OCI-LY7 (cell line): Measurements from ENCODE around the gene CYP26A1. TPM values are rescaled to one million over a fixed set of nuclear protein-coding genes. Genes with fewer than 3 reads are reported as not detected.

ENCODE experiments used
- BruUV-seq: library from RNA; stranded (reverse); fragments of 400-500 nt; replicated peaks from 2 replicates; lab custom pipeline; 2021; lab: Mats Ljungman, UMichigan
- CTCF ChIA-PET: fragments of 300-600 bp; sonication (Branson Sonifier 250); formaldehyde crosslinking; loops from one replicate; lab custom pipeline; 2022; ENCODE audit warnings: antibody characterized with exemption; ENCODE audit not compliant: unreplicated experiment; lab: Charles Lee
- POLR2A ChIA-PET: fragments of 300-600 bp; sonication (Branson Sonifier 250); formaldehyde crosslinking; loops from one replicate; lab custom pipeline; 2022; ENCODE audit warnings: antibody characterized with exemption; lab: Charles Lee
- DNase-seq: peaks from one replicate; pipeline ENCODE4 v3.0.0-alpha.2; 2015; ENCODE audit warnings: low spot score
- H2AFZ ChIP-seq: fragments of 200-600 bp; sonication (generic), shearing (Covaris generic); 2 replicates; pipeline ENCODE4 v1.6.1; 2014; ENCODE audit warnings: mild to moderate bottlenecking, antibody characterized with exemption, low read length, moderate library complexity
- H3K27ac ChIP-seq: fragments of 200-600 bp; sonication (generic); 2 replicates; pipeline ENCODE4 v1.5.1; 2014; ENCODE audit warnings: mixed run types, low read depth, mild to moderate bottlenecking, moderate library complexity, low read length, inconsistent platforms; ENCODE audit not compliant: poor library complexity, severe bottlenecking
- H3K36me3 ChIP-seq: fragments of 200-600 bp; sonication (generic); 2 replicates; pipeline ENCODE4 v1.6.1; 2014; ENCODE audit warnings: mild to moderate bottlenecking, antibody characterized with exemption, low read length, moderate library complexity, mixed read lengths; ENCODE audit not compliant: insufficient read depth
- H3K4me1 ChIP-seq: fragments of 200-600 bp; sonication (generic); 2 replicates; pipeline ENCODE4 v1.5.1; 2014; ENCODE audit warnings: mild to moderate bottlenecking, low read length; ENCODE audit not compliant: insufficient read depth, poor library complexity, severe bottlenecking
- H3K4me2 ChIP-seq: fragments of 200-600 bp; sonication (generic); 2 replicates; pipeline ENCODE4 v1.6.1; 2014; ENCODE audit warnings: mild to moderate bottlenecking, low read length
- H3K4me3 ChIP-seq: fragments of 200-600 bp; sonication (generic); 2 replicates; pipeline ENCODE4 v1.5.1; 2014; ENCODE audit warnings: mild to moderate bottlenecking, low read depth, low read length; ENCODE audit not compliant: poor library complexity, severe bottlenecking
- H3K79me2 ChIP-seq: fragments of 200-600 bp; sonication (generic); 2 replicates; pipeline ENCODE4 v1.6.1; 2016; ENCODE audit warnings: low read depth, mild to moderate bottlenecking, low read length, moderate library complexity, mixed read lengths; ENCODE audit not compliant: insufficient read depth
- H3K9me2 ChIP-seq: fragments of 200-600 bp; sonication (generic); 2 replicates; pipeline ENCODE4 v1.6.1; 2016; ENCODE audit warnings: mild to moderate bottlenecking, low read length, mixed read lengths; ENCODE audit not compliant: insufficient read depth
- H3K9me3 ChIP-seq: fragments of 200-600 bp; sonication (generic); 2 replicates; pipeline ENCODE4 v1.6.1; 2014; ENCODE audit warnings: mild to moderate bottlenecking, mixed run types, low read length, mixed read lengths
- H4K20me1 ChIP-seq: fragments of 200-600 bp; sonication (generic); 2 replicates; pipeline ENCODE4 v1.6.1; 2014; ENCODE audit warnings: mild to moderate bottlenecking, antibody characterized with exemption, low read length, moderate library complexity, mixed read lengths; ENCODE audit not compliant: insufficient read depth
- EZH2phosphoT487 ChIP-seq: fragments of 200-600 bp; sonication (generic); IDR thresholded peaks from 2 replicates; pipeline ENCODE4 v1.6.1; 2018; ENCODE audit warnings: low read depth, borderline replicate concordance, mild to moderate bottlenecking, mixed run types, antibody characterized with exemption, low read length, moderate library complexity, mixed read lengths
- intact Hi-C: fragments of 100-400 bp; cut with micrococcal nuclease; formaldehyde crosslinking; loops from one replicate; pipeline ENCODE4 v1.10.0; 2022; ENCODE audit not compliant: unreplicated experiment
- total RNA-seq, 2 experiments: library from RNA; depleted of rRNA in 1 of 2; stranded (reverse); fragments of >200 nt in 1 of 2; shearing (Covaris generic) in 1 of 2; gene quantifications; 2 replicates each; pipeline ENCODE4 v1.2.3, GENCODE V29; 2014 to 2022
- TF ChIP-seq, protein P1 (sequence below): fragments of 200-600 bp; sonication (generic); conservative IDR thresholded peaks from 2 replicates; pipeline ENCODE4 v1.5.1; 2014; ENCODE audit warnings: mild to moderate bottlenecking, antibody characterized with exemption, low read length, moderate library complexity, mixed read lengths

The CYP26A1 gene
- total RNA-seq, 2 experiments from 2014 or later, result not detected

DNA sequence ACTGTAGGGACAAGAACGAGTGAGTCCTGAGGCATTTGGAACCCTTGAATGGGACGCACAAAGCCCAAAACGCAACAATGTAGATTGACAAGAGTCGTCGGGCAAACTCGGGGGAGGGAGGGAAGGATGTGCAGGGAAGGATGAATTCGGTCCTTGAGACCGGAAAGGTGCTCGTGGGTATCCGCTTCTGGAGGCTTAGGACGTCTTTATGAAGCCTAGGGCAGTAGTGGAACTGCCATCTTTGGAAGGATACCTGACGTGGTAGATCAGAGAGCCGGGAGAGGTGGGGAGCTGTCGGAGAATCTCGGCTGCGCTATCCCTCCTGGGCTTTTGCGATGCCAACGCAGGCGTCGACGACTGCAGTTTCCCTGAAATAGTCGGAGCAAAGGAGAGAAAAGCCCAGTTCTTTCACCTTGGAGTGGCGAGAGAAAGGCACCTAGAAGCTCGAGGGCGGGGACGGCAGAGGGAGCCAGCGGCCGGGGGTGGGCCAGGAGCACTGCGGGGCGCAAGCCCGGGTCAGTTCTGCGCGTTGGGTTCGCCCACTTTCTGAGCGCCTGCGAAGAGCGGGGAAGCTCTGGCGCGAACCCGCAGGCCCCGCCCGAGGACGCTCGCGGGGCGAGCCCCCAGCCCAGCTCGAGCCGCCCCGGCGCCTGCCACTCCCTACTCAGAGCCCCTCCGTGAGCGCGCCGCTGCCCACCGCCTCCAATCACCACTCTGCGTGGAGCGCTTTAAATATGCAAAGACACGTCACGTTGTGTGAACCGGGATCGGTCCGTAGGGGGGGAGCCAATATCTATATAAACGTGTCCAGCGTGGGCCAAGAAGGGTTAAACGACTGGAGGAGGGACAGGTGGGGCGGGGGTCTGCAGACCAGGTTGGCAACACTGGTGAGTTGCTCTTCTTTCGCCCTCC lies 13.5 kb upstream of the CYP26A1 start, which contains the start of gene CYP26C1:
Gene CYP26C1, plus strand, starts transcription at position 824 of the 912 bp plus-strand sequence. CDS start 466 bp downstream, outside the sequence.
- no TSS peak for BruUV-seq
- no peaks in the 10 kb centered on the region for H3K4me1 ChIP-seq
- no peaks in the 10 kb centered on the region for H3K9me2 ChIP-seq
- no peak within 1 kb of the TSS for H2AFZ ChIP-seq
- CTCF ChIA-PET, result interaction anchor here (0.6 kb wide), 1 partner anchor 1038 kb away, joined by 3 read pairs; no protein-coding TSS in a partner anchor
- H3K27ac ChIP-seq, result no peak within 1 kb of the TSS
- H3K9me3 ChIP-seq, result no peaks in the 10 kb centered on the region
- H3K4me2 ChIP-seq, result no peak within 1 kb of the TSS
- DNase-seq, result no peak
- H3K79me2 ChIP-seq, result no peaks in the 10 kb centered on the region
- POLR2A ChIA-PET, result no interaction called here
- H4K20me1 ChIP-seq, result no peaks in the 10 kb centered on the region
- TF ChIP-seq, protein P1, sequence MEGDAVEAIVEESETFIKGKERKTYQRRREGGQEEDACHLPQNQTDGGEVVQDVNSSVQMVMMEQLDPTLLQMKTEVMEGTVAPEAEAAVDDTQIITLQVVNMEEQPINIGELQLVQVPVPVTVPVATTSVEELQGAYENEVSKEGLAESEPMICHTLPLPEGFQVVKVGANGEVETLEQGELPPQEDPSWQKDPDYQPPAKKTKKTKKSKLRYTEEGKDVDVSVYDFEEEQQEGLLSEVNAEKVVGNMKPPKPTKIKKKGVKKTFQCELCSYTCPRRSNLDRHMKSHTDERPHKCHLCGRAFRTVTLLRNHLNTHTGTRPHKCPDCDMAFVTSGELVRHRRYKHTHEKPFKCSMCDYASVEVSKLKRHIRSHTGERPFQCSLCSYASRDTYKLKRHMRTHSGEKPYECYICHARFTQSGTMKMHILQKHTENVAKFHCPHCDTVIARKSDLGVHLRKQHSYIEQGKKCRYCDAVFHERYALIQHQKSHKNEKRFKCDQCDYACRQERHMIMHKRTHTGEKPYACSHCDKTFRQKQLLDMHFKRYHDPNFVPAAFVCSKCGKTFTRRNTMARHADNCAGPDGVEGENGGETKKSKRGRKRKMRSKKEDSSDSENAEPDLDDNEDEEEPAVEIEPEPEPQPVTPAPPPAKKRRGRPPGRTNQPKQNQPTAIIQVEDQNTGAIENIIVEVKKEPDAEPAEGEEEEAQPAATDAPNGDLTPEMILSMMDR, result no peak
- no peak for TF ChIP-seq EZH2phosphoT487
- intact Hi-C loops, result no loop called here
- no peaks in the 10 kb centered on the region for H3K36me3 ChIP-seq
- no peak within 1 kb of the TSS for H3K4me3 ChIP-seq

DNA sequence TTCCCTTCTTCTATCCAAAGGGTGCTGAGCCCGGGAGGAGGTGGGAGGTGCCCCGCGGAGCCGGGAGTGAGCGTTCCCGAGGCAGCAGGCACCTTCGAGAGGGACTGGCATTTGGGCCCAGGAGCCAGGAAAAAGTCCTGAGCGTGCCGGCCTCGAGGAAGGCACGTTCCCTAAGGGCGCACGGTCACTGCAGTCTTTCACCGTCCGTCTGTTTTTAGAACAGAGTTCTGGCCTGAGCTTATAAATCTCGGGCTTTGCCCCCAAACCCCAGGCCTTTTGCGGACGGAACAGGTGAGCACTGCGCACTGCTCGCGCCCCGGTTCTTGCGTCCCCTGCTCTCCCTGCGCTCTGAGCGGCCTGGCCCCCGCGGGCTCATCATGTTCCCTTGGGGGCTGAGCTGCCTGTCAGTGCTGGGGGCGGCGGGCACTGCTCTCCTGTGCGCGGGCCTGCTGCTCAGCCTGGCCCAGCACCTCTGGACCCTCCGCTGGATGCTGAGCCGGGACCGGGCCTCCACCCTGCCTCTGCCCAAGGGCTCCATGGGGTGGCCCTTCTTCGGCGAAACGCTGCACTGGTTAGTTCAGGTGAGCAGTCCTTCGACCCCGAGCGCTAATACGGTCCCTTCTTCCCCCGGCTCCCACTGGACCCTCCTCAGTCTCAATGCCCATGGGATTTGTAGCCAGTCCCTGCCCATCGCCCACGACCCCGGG lies 12.7 kb upstream of the CYP26A1 start:
- Histone ChIP-seq H3K79me2 (no peaks in the 10 kb centered on the region), H2AFZ (no peak overlapping the region), H3K36me3 (no peaks in the 10 kb centered on the region), H3K27ac (no peak overlapping the region), H3K4me2 (no peak overlapping the region), H3K4me3 (no peak overlapping the region), H3K4me1 (no peaks in the 10 kb centered on the region), H4K20me1 (no peaks in the 10 kb centered on the region), H3K9me2 (no peaks in the 10 kb centered on the region), H3K9me3 (no peaks in the 10 kb centered on the region)
- POLR2A ChIA-PET, result no interaction called here
- CTCF ChIA-PET, result no interaction called here
- no peak for DNase-seq
- BruUV-seq, result no TSS peak
- TF ChIP-seq, protein P1, result no peak
- TF ChIP-seq EZH2phosphoT487, result no peak
- intact Hi-C loops, result no loop called here
